GM12878 (cell line): ENCODE measurements around the gene TMEM132C. TPM values are rescaled to one million over a fixed set of nuclear protein-coding genes. Genes with fewer than 3 reads are reported as not detected.

Experiments used
- ATAC-seq: fragments of 200-7000 bp; cut with Tn5 transposase; 3 replicates; pipeline ENCODE4 v1.9.1; 2020; ENCODE audit warnings: mild to moderate bottlenecking, moderate library complexity
- BruUV-seq: library from RNA; stranded (reverse); fragments of 400-500 nt; replicated peaks from 2 replicates; lab custom pipeline; 2021; lab: Mats Ljungman, UMichigan
- CTCF ChIA-PET: fragments of 300-600 bp; sonication (Branson Sonifier 250); formaldehyde crosslinking; extraction: SDS; loops from one replicate; lab custom pipeline; 2021; ENCODE audit warnings: inconsistent platforms; lab: Yijun Ruan, JAX
- POLR2A ChIA-PET: fragments of 350-600 bp; formaldehyde crosslinking; extraction: SDS; loops from one replicate; lab custom pipeline; 2021; ENCODE audit warnings: inconsistent platforms; lab: Charles Lee
- RAD21 ChIA-PET: fragments of 300-600 bp; sonication (Branson Sonifier 250); formaldehyde crosslinking; loops from one replicate; lab custom pipeline; 2023; ENCODE audit warnings: antibody characterized with exemption; ENCODE audit not compliant: unreplicated experiment; lab: Charles Lee
- SMC1A ChIA-PET: fragments of 300-600 bp; sonication (Branson Sonifier 250); formaldehyde crosslinking; loops from one replicate; lab custom pipeline; 2023; ENCODE audit not compliant: unreplicated experiment, uncharacterized antibody; lab: Charles Lee
- DNase-seq: peaks from one replicate; pipeline ENCODE4 v3.0.0-alpha.2; 2011; ENCODE audit warnings: low read depth, low spot score
- FAIRE-seq: peaks from 3 replicates; lab custom pipeline; 2011; peaks lifted over from hg19 to GRCh38; lab: Jason Lieb, UNC
- H2AFZ ChIP-seq: 2 replicates; pipeline ENCODE4 v1.6.0; 2011; ENCODE audit warnings: low read depth, low read length, control low read depth; ENCODE audit not compliant: control insufficient read depth
- H3K27ac ChIP-seq: 2 replicates; pipeline ENCODE4 v1.5.1; 2011; ENCODE audit warnings: control low read depth; ENCODE audit not compliant: control insufficient read depth, insufficient read depth
- H3K27me3 ChIP-seq, 2 experiments: replicated peaks in 1 of 2; 2 replicates each; pipeline versions ENCODE4 v1.6.0 to v1.6.1; 2011; ENCODE audit warnings: low read length in 1 of 2; ENCODE audit not compliant: control insufficient read depth in 2 of 2, insufficient read depth in 2 of 2
- H3K36me3 ChIP-seq, 2 experiments: 2 replicates each; pipeline ENCODE4 v1.5.1; 2011; ENCODE audit warnings: low read length in 1 of 2; ENCODE audit not compliant: control insufficient read depth in 2 of 2, insufficient read depth in 2 of 2
- H3K4me1 ChIP-seq: 2 replicates; pipeline ENCODE4 v1.6.1; 2011; ENCODE audit warnings: mild to moderate bottlenecking, low read length, moderate library complexity, mixed read lengths; ENCODE audit not compliant: control insufficient read depth, insufficient read depth
- H3K4me2 ChIP-seq: 2 replicates; pipeline ENCODE4 v1.6.0; 2011; ENCODE audit warnings: control low read depth; ENCODE audit not compliant: control insufficient read depth, insufficient read depth
- H3K4me3 ChIP-seq: fragments of 200-600 bp; sonication (generic); 2 replicates; pipeline ENCODE4 v1.5.1; 2016
- H3K79me2 ChIP-seq: 2 replicates; pipeline ENCODE4 v1.6.0; 2011; ENCODE audit warnings: low read length; ENCODE audit not compliant: control insufficient read depth, insufficient read depth
- H3K9ac ChIP-seq: 2 replicates; pipeline ENCODE4 v1.8.0; 2011; ENCODE audit warnings: low read length, control low read depth, mixed read lengths; ENCODE audit not compliant: control insufficient read depth, insufficient read depth
- H3K9me3 ChIP-seq: replicated peaks from 3 replicates; pipeline ENCODE4 v1.5.1; 2011; ENCODE audit warnings: mild to moderate bottlenecking, low read length; ENCODE audit not compliant: control insufficient read depth, insufficient read depth
- H4K20me1 ChIP-seq: 2 replicates; pipeline ENCODE4 v1.6.0; 2011; ENCODE audit not compliant: control insufficient read depth, insufficient read depth
- BCL11A ChIP-seq: IDR thresholded peaks from 2 replicates; pipeline ENCODE4 v1.6.1; 2011; ENCODE audit warnings: low read depth, low read length
- BHLHE40 ChIP-seq, 2 experiments: fragments of 450-650 bp in 1 of 2; IDR thresholded peaks; 2 replicates each; pipeline ENCODE4 v1.6.1; 2011 to 2017; ENCODE audit warnings: low read depth in 2 of 2, borderline replicate concordance in 1 of 2, improper control_type of control experiment in 1 of 2, low read length in 1 of 2, mild to moderate bottlenecking in 1 of 2
- CBX5 ChIP-seq: sonication (generic); IDR thresholded peaks from 2 replicates; pipeline ENCODE4 v1.6.1; 2016; ENCODE audit warnings: low read depth, moderate library complexity, mild to moderate bottlenecking, inconsistent platforms
- EED ChIP-seq: sonication (generic); IDR thresholded peaks from 2 replicates; pipeline ENCODE4 v1.6.1; 2016; ENCODE audit warnings: antibody characterized with exemption, low read depth
- ETV6 ChIP-seq, 2 experiments: fragments of 450-650 bp in 1 of 2; IDR thresholded peaks in 1 of 2; conservative IDR thresholded peaks in 1 of 2; 2 replicates each; pipeline ENCODE4 v1.6.1; 2014; ENCODE audit warnings: antibody characterized with exemption in 1 of 2, borderline replicate concordance in 1 of 2, low read depth in 1 of 2, mild to moderate bottlenecking in 1 of 2, moderate library complexity in 1 of 2
- GABPA ChIP-seq: IDR thresholded peaks from 2 replicates; pipeline ENCODE4 v1.6.1; 2014; ENCODE audit warnings: antibody characterized with exemption, low read depth, mild to moderate bottlenecking, inconsistent platforms
- HDGF ChIP-seq: fragments of 450-650 bp; IDR thresholded peaks from 2 replicates; pipeline ENCODE4 v1.6.1; 2016; ENCODE audit warnings: antibody characterized with exemption
- LARP7 ChIP-seq: fragments of 450-650 bp; IDR thresholded peaks from 2 replicates; pipeline ENCODE4 v1.6.1; 2017; ENCODE audit warnings: mild to moderate bottlenecking
- MYB ChIP-seq: fragments of 150-350 bp; IDR thresholded peaks from 2 replicates; pipeline ENCODE4 v1.6.1; 2014; ENCODE audit warnings: mild to moderate bottlenecking, low read depth, low read length, borderline replicate concordance
- NFXL1 ChIP-seq: fragments of 450-650 bp; IDR thresholded peaks from 2 replicates; pipeline ENCODE4 v1.6.1; 2017; ENCODE audit warnings: antibody characterized with exemption, mild to moderate bottlenecking, borderline replicate concordance
- NR2C1 ChIP-seq: fragments of 450-650 bp; IDR thresholded peaks from 2 replicates; pipeline ENCODE4 v1.6.1; 2017; ENCODE audit warnings: antibody characterized with exemption, mild to moderate bottlenecking, moderate library complexity
- POLR2A ChIP-seq: IDR thresholded peaks from 2 replicates; pipeline ENCODE4 v1.6.1; 2011; ENCODE audit warnings: low read depth, mild to moderate bottlenecking, low read length
- SKIL ChIP-seq: fragments of 450-650 bp; IDR thresholded peaks from 2 replicates; pipeline ENCODE4 v1.6.1; 2017; ENCODE audit warnings: mild to moderate bottlenecking, low read depth, inconsistent platforms; ENCODE audit not compliant: poor library complexity, severe bottlenecking
- SMC3 ChIP-seq: IDR thresholded peaks from 2 replicates; pipeline ENCODE4 v1.6.1; 2011; ENCODE audit warnings: low read length, improper control_type of control experiment, borderline replicate concordance
- SP1 ChIP-seq: IDR thresholded peaks from one replicate; pipeline ENCODE4 v1.6.1; 2011; ENCODE audit warnings: low read depth, low read length
- TAF1 ChIP-seq: IDR thresholded peaks from 2 replicates; pipeline ENCODE4 v1.6.1; 2011; ENCODE audit warnings: mild to moderate bottlenecking, low read depth, low read length, borderline replicate concordance
- TARDBP ChIP-seq: IDR thresholded peaks from 2 replicates; pipeline ENCODE4 v1.6.1; 2016; ENCODE audit warnings: borderline replicate concordance
- TBL1XR1 ChIP-seq: IDR thresholded peaks from 2 replicates; pipeline ENCODE4 v1.6.1; 2012; ENCODE audit warnings: low read depth, low read length, improper control_type of control experiment
- WGBS: methylation state at CpG from one replicate; pipeline ENCODE4 v1.1.6; 2016; ENCODE audit warnings: low lambda C conversion rate; ENCODE audit not compliant: insufficient replicate concordance, insufficient coverage; ENCODE audit errors: missing lambda C conversion rate; 5-methylcytosine and 5-hydroxymethylcytosine counted together
- in situ Hi-C: fragments of 300-500 bp; cut with MboI; formaldehyde crosslinking; loops from 9 replicates; pipeline ENCODE4 v1.14.3; 2018; ENCODE audit warnings: mixed read lengths
- intact Hi-C: fragments of 100-400 bp; cut with micrococcal nuclease; formaldehyde crosslinking; loops from one replicate; pipeline ENCODE4 v1.14.2; 2022; ENCODE audit not compliant: unreplicated experiment
- polyA plus RNA-seq, 11 experiments: library from polyadenylated mRNA; depleted of rRNA in 4 of 11; unstranded in 6 of 11; stranded (reverse) in 5 of 11; fragments of >200 nt; fragmentation: Nextera tagmentation in 4 of 11; fragmentation: Illumina TruSeq in 1 of 11; extraction: Ambion mirVana in 4 of 11; extraction: Trizol in 1 of 11; gene quantifications; 1 replicate in 1 of 11; 2 replicates in 10 of 11; pipeline versions ENCODE4 v1.2.1 to v1.2.3, GENCODE V29; 2011 to 2016; ENCODE audit warnings: inconsistent platforms in 2 of 11, missing spikeins in 2 of 11, low read depth in 1 of 11
- total RNA-seq, 4 experiments: library from RNA; depleted of rRNA in 3 of 4; stranded (reverse); fragments of >200 nt in 3 of 4; fragmentation: Illumina TruSeq in 1 of 4; extraction: Trizol in 1 of 4; gene quantifications; 2 replicates each; pipeline versions ENCODE4 v1.2.1 to v1.2.3, GENCODE V29; 2013 to 2021

The TMEM132C gene
- total and polyA plus RNA-seq, 10 of the 15 experiments (the other 5 are each of a cell fraction or from before 2014, with no cell fraction given): not detected

GRCh38 chr12:128236525-128236924, 30.4 kb upstream of the TMEM132C start:
- in situ Hi-C loops (no loop called here), intact Hi-C loops (no loop called here)
- SMC1A ChIA-PET: no interaction called here
- Histone ChIP-seq H2AFZ (no peak overlapping the region), H3K79me2 (no peaks in the 10 kb centered on the region), H3K4me1 (no peaks in the 10 kb centered on the region), H3K4me3 (no peak overlapping the region), H3K36me3 (no peaks in the 10 kb centered on the region), H3K27ac (no peak overlapping the region), H3K4me2 (no peak overlapping the region), H3K9me3 (no peaks in the 10 kb centered on the region), H3K27me3 (no peaks in the 10 kb centered on the region), H4K20me1 (no peaks in the 10 kb centered on the region), H3K9ac (no peak overlapping the region)
- RAD21 ChIA-PET: no interaction called here
- CTCF ChIA-PET: no interaction called here
- ATAC-seq (no peak), FAIRE-seq (no peak), DNase-seq (no peak)
- TF ChIP-seq GABPA: no peak
- TF ChIP-seq NR2C1: no peak
- no peak for TF ChIP-seq TBL1XR1
- no peak for TF ChIP-seq SMC3
- TF ChIP-seq TAF1: no peak
- TF ChIP-seq POLR2A: no peak
- no peak for TF ChIP-seq EED
- TF ChIP-seq NFXL1: no peak
- TF ChIP-seq CBX5: no peak
- no peak for TF ChIP-seq MYB
- no peak for TF ChIP-seq TARDBP
- no peak for TF ChIP-seq HDGF
- TF ChIP-seq BHLHE40 (IDR thresholded peaks at IDR 0.05; ENCODE audit: borderline replicate concordance in 1 of 2, low read depth in 2 of 2, low read length in 1 of 2): no peak
- no peak for TF ChIP-seq ETV6 (conservative IDR thresholded peaks at IDR 0.05 in 1 of 2, IDR thresholded peaks at IDR 0.05 in 1 of 2; ENCODE audit: borderline replicate concordance in 1 of 2, low read depth in 1 of 2)
- no peak for TF ChIP-seq SKIL
- TF ChIP-seq LARP7: no peak
- no peak for TF ChIP-seq BCL11A
- TF ChIP-seq SP1: no peak
- POLR2A ChIA-PET: no interaction called here
- BruUV-seq: no TSS peak
- WGBS: 6% methylated on average over 1 of the region's 1 CpG
